Peyer's patch (tissue), 4 donors: ENCODE results near the gene ASAP2.

ENCODE experiments used
- POLR2A ChIP-seq, 2 donors: fragments of 450-650 bp; IDR thresholded peaks; one replicate each; pipeline ENCODE4 v1.5.1; 2017; ENCODE audit warnings: antibody characterized with exemption in 2 of 2, mild to moderate bottlenecking in 2 of 2, moderate library complexity in 2 of 2
- TF ChIP-seq, protein P1 (sequence below), 6 experiments: fragments of 450-650 bp in 4 of 6; fragments of 200-600 bp in 2 of 6; sonication (generic) in 1 of 6; IDR thresholded peaks; one replicate each; pipeline ENCODE4 v1.5.1; 2017 to 2019; ENCODE audit warnings: antibody characterized with exemption in 6 of 6, mild to moderate bottlenecking in 3 of 6, moderate library complexity in 1 of 6

DNA sequence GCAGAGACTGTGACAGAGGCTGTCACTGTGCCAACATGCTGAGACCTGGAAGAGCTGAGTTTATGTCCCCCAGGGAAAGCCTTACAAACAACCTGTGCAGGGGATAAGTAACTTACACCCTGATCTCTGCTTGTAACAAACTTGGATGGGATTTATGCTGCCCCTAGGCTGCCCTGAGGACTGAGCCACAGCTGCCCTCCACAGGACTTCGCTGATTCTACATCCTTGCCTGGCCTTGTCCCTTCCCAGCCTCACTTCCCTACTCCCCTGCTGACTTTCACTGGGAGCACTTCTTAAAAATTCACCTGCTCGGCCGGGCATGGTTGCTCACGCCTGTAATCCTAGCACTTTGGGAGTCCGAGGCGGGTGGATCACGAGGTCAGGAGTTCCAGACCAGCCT, 45.9 kb upstream of the ASAP2 start:
- TF ChIP-seq POLR2A (IDR thresholded peaks at IDR 0.05) = no peak
- TF ChIP-seq, protein P1, sequence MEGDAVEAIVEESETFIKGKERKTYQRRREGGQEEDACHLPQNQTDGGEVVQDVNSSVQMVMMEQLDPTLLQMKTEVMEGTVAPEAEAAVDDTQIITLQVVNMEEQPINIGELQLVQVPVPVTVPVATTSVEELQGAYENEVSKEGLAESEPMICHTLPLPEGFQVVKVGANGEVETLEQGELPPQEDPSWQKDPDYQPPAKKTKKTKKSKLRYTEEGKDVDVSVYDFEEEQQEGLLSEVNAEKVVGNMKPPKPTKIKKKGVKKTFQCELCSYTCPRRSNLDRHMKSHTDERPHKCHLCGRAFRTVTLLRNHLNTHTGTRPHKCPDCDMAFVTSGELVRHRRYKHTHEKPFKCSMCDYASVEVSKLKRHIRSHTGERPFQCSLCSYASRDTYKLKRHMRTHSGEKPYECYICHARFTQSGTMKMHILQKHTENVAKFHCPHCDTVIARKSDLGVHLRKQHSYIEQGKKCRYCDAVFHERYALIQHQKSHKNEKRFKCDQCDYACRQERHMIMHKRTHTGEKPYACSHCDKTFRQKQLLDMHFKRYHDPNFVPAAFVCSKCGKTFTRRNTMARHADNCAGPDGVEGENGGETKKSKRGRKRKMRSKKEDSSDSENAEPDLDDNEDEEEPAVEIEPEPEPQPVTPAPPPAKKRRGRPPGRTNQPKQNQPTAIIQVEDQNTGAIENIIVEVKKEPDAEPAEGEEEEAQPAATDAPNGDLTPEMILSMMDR (IDR thresholded peaks at IDR 0.05) = no peak
